Cardiac septum (tissue), 1 donor: ENCODE data around the gene GSG1. TPM values are rescaled to one million over a fixed set of nuclear protein-coding genes. Genes with fewer than 3 reads are reported as not detected.
"Not testable (repeated sequence)": the region's sequence is repeated elsewhere in the genome, so short reads cannot be mapped to it uniquely, and the experiment has no call there.

Experiments
- DNase-seq: peaks from one replicate; pipeline ENCODE4 v3.0.0-alpha.2; 2020; ENCODE audit warnings: low spot score
- intact Hi-C: fragments of 100-400 bp; cut with DNase I; formaldehyde crosslinking; loops from one replicate; pipeline ENCODE4 v1.14.0; 2022
- total RNA-seq: library from RNA; stranded (reverse); fragmentation: NEBNext Ultra II Directional; extraction: Animal tissue kit (Norgen Biotek cat#: 25700); gene quantifications from one replicate; pipeline ENCODE4 v1.2.1, GENCODE V29; 2021
- donor health status: DM: no; HTN: no; CAD: no.

The GSG1 gene
- total RNA-seq, 1 donor from 2014 or later, result not detected

- no peak for DNase-seq
- intact Hi-C loops, result loop anchor here (1.0 to 10.0 kb wide), 2 partner anchors 99 to 183 kb away; partner anchors contain the start of gene EMP1
These were observed 5.9 kb downstream of the GSG1 start for GRCh38 chr12:13097491-13098011.

- DNase-seq, result no peak
- intact Hi-C loops, result loop anchor here (10.0 kb wide), 1 partner anchor 181 kb away; no protein-coding TSS in a partner anchor
These were observed 8.0 kb downstream of the GSG1 start for GRCh38 chr12:13095266-13095995.

- intact Hi-C loops, result loop anchor here (10.0 kb wide), 1 partner anchor 180 kb away; no protein-coding TSS in a partner anchor
- no peak for DNase-seq
These were observed 9.1 kb downstream of the GSG1 start for GRCh38 chr12:13094367-13094766.

DNA sequence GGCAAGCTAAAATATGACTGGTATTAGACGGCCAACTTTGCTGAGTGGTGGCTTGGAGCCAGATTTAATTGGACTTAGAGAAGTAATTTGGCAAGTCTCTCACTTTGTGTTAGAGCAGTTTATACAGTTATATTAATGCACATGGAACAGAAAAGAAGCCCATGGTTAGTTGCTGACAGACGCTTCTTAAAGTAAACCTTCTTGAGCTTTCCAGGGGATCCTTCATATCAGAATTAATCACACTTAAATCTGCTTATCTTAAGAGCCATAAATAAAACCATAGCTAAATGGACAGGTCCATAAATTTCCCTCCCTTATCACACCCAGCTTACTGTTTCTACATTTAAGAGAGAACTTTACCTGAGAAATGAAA is 9.6 kb downstream of the GSG1 start:
- DNase-seq, result no peak
- intact Hi-C loops, result loop anchor here (10.0 kb wide), 1 partner anchor 179 kb away; no protein-coding TSS in a partner anchor

DNA sequence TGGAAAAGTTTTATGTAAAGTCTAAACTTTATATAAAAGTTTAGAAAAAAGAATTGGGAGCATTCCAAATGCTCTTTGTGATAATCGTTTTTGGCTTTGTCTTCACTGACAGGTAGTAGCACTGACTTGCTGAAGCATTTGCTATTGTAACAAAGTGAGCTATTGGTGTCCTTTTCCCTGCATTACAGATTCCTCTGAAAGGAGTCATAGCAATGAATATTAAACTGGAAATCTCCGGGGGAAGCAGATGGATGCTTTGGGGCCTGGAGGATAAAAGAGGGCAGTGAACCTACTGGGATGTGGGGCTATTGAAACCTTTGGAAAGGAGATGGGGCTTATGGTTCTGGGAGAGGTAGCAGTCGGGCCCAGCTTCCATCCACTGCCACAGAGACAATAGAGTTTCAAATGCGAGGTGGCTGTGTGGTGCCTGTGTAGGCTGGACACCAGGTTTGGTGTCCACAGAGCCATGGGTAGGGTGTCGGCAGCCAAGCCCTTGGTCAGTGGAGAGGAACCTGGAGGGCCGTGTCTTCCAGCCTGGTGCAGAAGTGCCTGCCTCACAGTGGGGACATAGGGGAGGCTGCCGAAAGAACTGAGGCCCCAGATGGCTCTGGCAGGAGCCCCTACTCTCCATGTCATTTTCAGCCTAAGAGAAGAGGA is 10.1 kb downstream of the GSG1 start:
- no peak for DNase-seq
- intact Hi-C loops, result loop anchor here (10.0 kb wide), 1 partner anchor 179 kb away; no protein-coding TSS in a partner anchor

GRCh38 chr12:13091832-13092231 is 11.6 kb downstream of the GSG1 start:
- DNase-seq, result no peak
- intact Hi-C loops, result loop anchor here (10.0 kb wide), 1 partner anchor 177 kb away; no protein-coding TSS in a partner anchor

DNA sequence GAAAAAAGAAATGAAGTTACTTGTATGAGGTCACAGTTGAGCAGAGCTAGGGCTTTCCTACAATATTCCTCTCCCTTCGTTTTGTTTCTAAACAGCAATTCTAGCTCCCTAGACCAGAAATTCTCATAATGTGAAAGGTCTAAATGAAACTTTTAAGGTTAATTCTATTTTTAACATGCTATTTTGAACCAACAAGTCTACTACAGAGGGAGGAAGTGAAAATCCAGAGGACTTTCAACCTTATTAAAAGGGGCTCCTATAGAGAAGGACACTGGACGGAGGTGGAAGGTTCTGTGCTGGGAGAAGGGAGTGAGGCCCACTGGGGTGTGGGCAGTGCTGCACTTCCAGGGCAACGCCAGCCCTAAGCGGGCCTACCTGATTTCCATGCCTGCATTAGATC is 13.4 kb downstream of the GSG1 start:
- intact Hi-C loops, result loop anchor here (10.0 kb wide), 1 partner anchor 175 kb away; no protein-coding TSS in a partner anchor
- no peak for DNase-seq

DNA sequence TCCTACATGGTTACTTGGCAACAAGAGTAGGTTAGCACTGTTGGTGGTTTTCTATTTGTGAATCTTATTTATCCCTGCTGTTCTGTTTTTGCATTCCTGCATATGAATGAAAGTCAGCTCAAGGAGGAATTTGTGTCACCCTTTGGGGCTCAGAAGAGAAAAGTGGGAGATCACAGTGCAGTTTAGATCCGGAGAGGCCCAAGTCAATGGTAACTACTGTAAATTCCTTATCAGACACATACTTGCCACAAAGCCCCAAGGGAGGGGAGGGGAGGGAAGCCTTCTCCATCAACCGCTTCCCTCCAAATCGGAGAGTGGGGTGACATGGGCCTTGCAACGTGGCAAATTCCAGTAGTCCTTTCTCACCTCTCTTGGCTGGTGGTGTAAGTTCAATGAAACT is 15.0 kb downstream of the GSG1 start:
- intact Hi-C loops, result no loop called here

GRCh38 chr12:13087766-13088165 is 15.7 kb downstream of the GSG1 start:
- DNase-seq, result no peak
- intact Hi-C loops, result no loop called here

More for the DNA sequence above, 15.0 kb downstream of the GSG1 start:
- DNase-seq, result no peak

DNA sequence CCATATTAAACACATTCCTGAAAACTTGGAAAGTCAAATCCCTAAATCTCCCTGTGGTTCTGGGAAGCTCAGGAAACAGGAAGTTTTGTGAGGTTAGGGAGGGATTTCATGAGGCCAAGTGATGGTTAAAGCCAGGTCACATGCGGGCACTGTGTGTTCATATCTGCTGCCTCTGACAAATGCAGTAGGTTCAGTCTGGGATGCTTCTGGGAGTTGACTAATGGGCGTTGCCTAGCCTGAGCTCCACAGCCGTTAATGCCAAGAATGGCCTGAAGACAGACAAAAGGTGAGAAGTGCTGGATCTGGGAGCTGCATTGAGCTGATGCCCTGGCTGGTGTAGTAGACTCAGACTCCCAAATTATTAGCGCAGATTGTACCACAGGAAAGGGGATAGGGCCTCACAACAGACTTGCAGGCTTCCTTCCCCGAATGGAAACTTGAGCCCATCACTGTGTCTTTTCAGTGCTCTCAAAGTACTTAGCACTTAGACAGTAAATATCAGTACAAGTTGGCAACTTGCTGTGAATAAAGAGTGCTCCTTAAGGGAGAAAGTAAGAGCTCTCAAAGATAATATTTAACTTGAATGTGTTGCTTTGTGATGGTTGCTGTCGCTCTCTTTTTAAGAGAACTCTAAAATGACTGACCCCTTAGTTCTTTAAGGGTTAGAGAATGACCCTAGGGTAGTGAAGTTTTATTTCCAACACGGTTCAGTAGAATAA is 17.3 kb downstream of the GSG1 start:
- DNase-seq, result no peak
- intact Hi-C loops, result no loop called here

- intact Hi-C loops, result no loop called here
- no peak for DNase-seq
These were observed 18.4 kb downstream of the GSG1 start for GRCh38 chr12:13084898-13085640.

DNA sequence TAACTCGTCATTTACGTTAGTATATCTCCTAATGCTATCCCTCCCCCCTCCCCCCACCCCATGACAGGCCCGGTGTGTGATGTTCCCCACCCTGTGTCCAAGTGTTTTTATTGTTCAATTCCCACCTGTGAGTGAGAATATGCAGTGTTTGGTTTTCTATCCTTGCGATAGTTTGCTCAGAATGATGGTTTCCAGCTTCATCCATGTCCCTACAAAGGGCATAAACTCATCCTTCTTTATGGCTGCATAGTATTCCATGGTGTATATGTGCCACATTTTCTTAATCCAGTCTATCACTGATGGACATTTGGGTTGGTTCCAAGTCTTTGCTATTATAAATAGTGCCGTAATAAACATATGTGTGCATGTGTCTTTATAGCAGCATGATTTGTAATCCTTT is 19.8 kb downstream of the GSG1 start:
- intact Hi-C loops, DNase-seq: not testable (repeated sequence)

- intact Hi-C loops, result no loop called here
- no peak for DNase-seq
These were observed 20.6 kb downstream of the GSG1 start for GRCh38 chr12:13082861-13083260.

DNA sequence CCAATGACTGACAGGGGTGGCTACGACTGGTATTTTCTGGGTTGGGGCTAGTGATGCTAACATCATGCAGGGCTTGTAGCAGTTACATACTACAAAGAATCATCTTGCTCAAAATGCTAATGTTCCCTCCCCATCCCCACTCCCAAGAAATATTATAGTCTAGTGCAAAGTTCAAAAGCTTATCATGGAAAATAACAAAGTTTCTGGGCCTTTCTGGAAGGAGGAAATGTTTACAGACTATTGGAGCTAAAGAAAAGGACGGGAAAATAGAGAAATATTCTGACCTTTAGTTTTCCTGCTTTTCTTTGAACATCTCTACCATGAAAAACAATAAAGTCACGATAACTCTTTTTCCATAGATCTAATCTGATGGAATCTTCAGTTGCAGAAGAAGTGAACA is 23.2 kb downstream of the GSG1 start:
- DNase-seq, result no peak
- intact Hi-C loops, result no loop called here

GRCh38 chr12:13079440-13079906 is 24.0 kb downstream of the GSG1 start:
- intact Hi-C loops, result no loop called here

DNA sequence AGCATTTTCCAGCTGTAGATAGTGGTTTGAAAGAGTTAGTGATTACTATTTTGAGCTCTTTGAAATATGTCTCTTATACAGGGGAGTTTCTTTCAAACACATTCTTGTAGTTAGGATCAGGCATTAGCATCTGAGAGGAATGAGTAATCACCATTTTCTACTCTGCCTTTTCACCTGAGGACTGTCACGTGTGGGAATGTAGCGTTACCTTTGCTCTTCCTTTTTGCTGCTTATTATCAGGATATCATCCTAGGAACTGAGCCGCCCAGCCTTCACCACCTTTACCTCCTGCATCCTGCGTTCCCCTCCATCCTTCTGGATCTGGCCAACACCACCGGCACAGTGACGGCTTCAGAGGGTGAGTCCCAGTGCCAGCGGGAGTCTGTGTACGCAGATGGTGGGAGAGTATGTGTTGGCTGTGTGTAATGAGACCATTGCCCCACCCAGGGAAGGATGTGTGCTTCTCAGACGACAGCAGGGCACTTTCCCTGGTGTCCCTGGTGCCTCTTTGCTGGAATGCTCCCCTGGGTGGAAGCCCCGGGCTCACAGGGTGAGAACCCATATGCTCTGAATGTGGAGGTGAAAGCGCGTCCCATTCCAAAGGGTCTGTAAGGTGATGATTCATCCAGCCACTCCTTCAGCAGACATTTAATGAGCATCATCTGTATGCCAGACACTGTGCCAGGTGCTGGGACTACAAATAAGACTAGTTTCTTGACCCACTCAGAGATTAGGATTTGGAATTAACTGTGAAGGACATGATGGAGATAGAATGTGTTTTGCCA is 27.5 kb downstream of the GSG1 start:
- no peak for DNase-seq
- intact Hi-C loops, result no loop called here

More at GRCh38 chr12:13079440-13079906, 24.0 kb downstream of the GSG1 start:
- DNase-seq, result no peak

DNA sequence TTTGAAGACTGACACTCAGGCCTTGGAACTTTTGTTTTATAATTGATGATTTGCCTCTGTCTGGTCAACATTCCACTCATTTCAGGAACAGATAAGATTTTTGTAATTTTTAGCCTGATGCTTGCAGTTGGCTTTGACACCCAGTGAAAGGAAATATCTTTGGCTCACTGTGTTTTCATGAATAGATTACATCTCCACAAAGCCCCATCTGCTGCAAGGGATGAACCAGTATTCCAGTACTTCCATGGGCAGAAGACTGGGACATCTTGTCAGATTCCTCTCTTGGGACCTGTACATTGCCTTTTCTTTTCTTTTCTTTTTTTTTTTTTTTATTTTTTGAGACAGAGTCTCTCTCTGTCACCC is 28.4 kb downstream of the GSG1 start:
- DNase-seq, result no peak
- intact Hi-C loops, result no loop called here

DNA sequence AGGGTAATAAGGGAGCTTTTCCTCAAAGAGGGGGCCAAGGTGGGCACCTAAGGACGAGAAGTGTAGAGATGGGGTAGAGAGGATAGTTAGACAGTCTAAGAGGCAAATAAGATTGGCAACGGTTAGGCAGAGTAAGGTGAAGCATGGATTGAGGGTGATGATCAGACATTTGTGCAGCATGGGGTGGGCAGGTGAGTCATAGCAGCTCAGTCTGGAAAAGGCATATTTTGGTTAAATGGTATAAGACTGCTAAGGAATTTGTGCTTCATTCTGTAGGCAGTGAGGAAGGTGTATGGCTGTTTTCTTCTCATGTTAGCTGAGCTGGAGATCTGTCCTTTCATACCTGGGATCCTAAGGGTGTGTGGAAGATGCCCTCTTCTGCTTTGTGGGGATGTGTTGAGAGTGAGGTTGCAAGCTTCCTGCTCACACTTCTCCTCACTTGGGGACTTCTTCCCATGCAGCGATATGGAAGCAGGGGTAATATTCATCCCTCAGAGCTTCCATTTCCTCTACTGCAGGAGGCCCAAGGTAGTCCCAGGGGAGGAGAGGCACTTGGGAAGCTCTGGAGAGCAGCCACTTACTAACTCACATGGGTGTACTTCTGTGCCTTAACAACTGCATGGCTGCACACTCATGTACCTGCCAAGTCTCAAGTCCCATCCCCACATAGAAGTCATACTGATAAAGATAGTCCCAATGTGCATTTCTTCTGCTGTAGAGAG is 28.9 kb downstream of the GSG1 start:
- no peak for DNase-seq

More for the DNA sequence above, 28.9 kb downstream of the GSG1 start:
- intact Hi-C loops, result no loop called here
